Measurements from ENCODE around the gene ZNF227.
"Not testable (repeated sequence)": the region's sequence is repeated elsewhere in the genome, so short reads cannot be mapped to it uniquely, and the experiment has no call there.

- not testable (repeated sequence) for TF ChIP-seq CTCF (conservative IDR thresholded peaks at IDR 0.05; ENCODE audit: low read depth, low read length); EZH2 (IDR thresholded peaks at IDR 0.05; ENCODE audit: borderline replicate concordance, low read depth, low read length, poor library complexity, severe bottlenecking)
These were observed 8.4 kb downstream of the ZNF227 start for GRCh38 chr19:44220761-44221160.
